ENCODE results near the gene EIF4ENIF1.
"Not testable (repeated sequence)": the region's sequence is repeated elsewhere in the genome, so short reads cannot be mapped to it uniquely, and the experiment has no call there.

Gene EIF4ENIF1

GRCh38 chr22:31508536-31508935 is 18.9 kb upstream of the EIF4ENIF1 start:
- no peak overlapping the region for H3K27ac ChIP-seq (ENCODE audit: low read length)
- no peaks in the 10 kb centered on the region for H3K27me3 ChIP-seq (ENCODE audit: insufficient read depth, low read length)
- H3K36me3 ChIP-seq (ENCODE audit: insufficient read depth, low read depth, low read length): no peaks in the 10 kb centered on the region
- H3K4me3 ChIP-seq (ENCODE audit: low read length): no peak overlapping the region
- no peaks in the 10 kb centered on the region for H3K4me1 ChIP-seq (ENCODE audit: insufficient read depth, low read length)
- no peak overlapping the region for H3K9ac ChIP-seq (ENCODE audit: low read depth, low read length)
- 0 out of 2 replicates have a peak, but pooled peaks cover 3% of the 10 kb centered on the region for H3K9me3 ChIP-seq (ENCODE audit: insufficient read depth, low read depth, low read length)

GRCh38 chr22:31507517-31507916 is 17.9 kb upstream of the EIF4ENIF1 start:
- H3K9ac ChIP-seq (ENCODE audit: low read depth, low read length): not testable (repeated sequence)

GRCh38 chr22:31504282-31504681 is 14.6 kb upstream of the EIF4ENIF1 start:
- Histone ChIP-seq H3K4me3 (ENCODE audit: low read length) (no peak overlapping the region), H3K27ac (ENCODE audit: low read length) (no peak overlapping the region)

More at GRCh38 chr22:31507517-31507916, 17.9 kb upstream of the EIF4ENIF1 start:
- not testable (repeated sequence) for H3K36me3 ChIP-seq (ENCODE audit: insufficient read depth, low read depth, low read length); H3K27ac ChIP-seq (ENCODE audit: low read length); H3K9me3 ChIP-seq (ENCODE audit: insufficient read depth, low read depth, low read length); H3K4me3 ChIP-seq (ENCODE audit: low read length); H3K27me3 ChIP-seq (ENCODE audit: insufficient read depth, low read length); H3K4me1 ChIP-seq (ENCODE audit: insufficient read depth, low read length)

DNA sequence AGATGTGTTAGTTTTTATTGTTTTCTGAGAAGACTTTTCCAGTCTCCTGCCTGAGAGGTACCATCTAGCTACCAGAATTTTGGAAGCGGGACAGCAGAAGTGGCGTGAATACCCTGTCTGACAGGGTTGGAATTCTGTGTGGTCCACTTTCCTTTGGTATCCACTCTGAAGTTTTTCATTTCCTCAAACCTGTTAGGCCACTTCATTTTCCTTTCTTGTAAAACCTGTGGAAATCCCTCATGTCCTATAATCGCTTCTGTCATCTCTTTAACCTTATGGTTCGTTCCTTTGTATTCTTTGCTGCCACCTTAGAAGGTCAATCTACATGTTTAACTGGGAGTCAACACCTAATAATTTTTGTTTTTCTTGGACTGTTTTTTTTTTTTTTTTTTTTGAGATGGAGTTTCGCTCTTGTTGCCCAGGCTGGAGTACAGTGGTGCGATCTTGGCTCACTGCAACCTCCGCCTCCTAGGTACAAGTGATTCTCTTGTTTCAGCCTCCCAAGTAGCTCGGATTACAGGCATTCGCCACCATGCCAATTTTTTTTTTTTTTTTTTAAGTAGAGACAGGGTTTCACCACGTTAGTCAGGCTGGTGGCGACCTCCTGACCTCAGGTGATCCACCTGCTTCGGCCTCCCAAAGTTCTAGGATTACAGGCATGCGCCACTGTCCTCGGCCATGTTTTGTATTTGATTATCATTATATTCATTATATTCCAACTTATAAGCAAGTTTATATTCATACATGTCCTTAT is 13.7 kb upstream of the EIF4ENIF1 start:
- Histone ChIP-seq H3K4me3 (ENCODE audit: low read length) (no peak overlapping the region), H3K9me3 (ENCODE audit: insufficient read depth, low read depth, low read length) (0 out of 2 replicates have a peak, but pooled peaks cover 3% of the 10 kb centered on the region), H3K4me1 (ENCODE audit: insufficient read depth, low read length) (no peaks in the 10 kb centered on the region), H3K27me3 (ENCODE audit: insufficient read depth, low read length) (no peaks in the 10 kb centered on the region), H3K9ac (ENCODE audit: low read depth, low read length) (no peak overlapping the region), H3K36me3 (ENCODE audit: insufficient read depth, low read depth, low read length) (no peaks in the 10 kb centered on the region), H3K27ac (ENCODE audit: low read length) (no peak overlapping the region)

More at GRCh38 chr22:31504282-31504681, 14.6 kb upstream of the EIF4ENIF1 start:
- Histone ChIP-seq H3K27me3 (ENCODE audit: insufficient read depth, low read length) (no peaks in the 10 kb centered on the region), H3K9ac (ENCODE audit: low read depth, low read length) (no peak overlapping the region), H3K4me1 (ENCODE audit: insufficient read depth, low read length) (no peaks in the 10 kb centered on the region), H3K9me3 (ENCODE audit: insufficient read depth, low read depth, low read length) (0 out of 2 replicates have a peak, but pooled peaks cover 3% of the 10 kb centered on the region), H3K36me3 (ENCODE audit: insufficient read depth, low read depth, low read length) (no peaks in the 10 kb centered on the region)

DNA sequence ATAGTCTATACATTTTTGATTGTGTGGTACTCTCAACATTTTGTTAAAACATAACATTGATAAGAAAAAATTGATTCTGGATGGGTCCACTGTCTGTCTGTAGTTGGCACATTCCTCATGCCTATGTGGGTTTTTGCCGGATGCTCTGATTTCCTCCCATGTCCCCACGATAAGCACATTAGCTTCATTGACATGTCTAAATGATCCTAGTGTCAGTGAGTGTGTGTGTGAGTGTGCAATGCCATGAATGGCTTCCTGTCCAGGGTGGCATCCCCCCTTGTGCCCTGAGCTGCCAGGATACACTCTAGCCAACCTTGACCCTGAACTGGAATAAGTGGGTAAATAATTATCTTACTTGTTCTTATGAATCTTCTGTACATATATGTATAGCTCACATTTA is 12.1 kb upstream of the EIF4ENIF1 start:
- Histone ChIP-seq H3K4me1 (ENCODE audit: insufficient read depth, low read length) (peaks cover 5% of the 10 kb centered on the region; the same call in 1 of the 2 replicates), H3K36me3 (ENCODE audit: insufficient read depth, low read depth, low read length) (no peaks in the 10 kb centered on the region)

GRCh38 chr22:31497148-31497938 is 7.7 kb upstream of the EIF4ENIF1 start:
- Histone ChIP-seq H3K4me3 (ENCODE audit: low read length) (peak overlapping the region; percentile 76), H3K9me3 (ENCODE audit: insufficient read depth, low read depth, low read length) (peaks cover 4% of the 10 kb centered on the region; the same call in 1 of the 2 replicates), H3K36me3 (ENCODE audit: insufficient read depth, low read depth, low read length) (no peaks in the 10 kb centered on the region), H3K27ac (ENCODE audit: low read length) (no peak overlapping the region), H3K4me1 (ENCODE audit: insufficient read depth, low read length) (peaks cover 5% of the 10 kb centered on the region; the same call in 1 of the 2 replicates), H3K9ac (ENCODE audit: low read depth, low read length) (peak overlapping the region; percentile 77; the same call in 1 of the 2 replicates), H3K27me3 (ENCODE audit: insufficient read depth, low read length) (peaks cover 12% of the 10 kb centered on the region; the same call in 1 of the 2 replicates)

More for the DNA sequence above, 12.1 kb upstream of the EIF4ENIF1 start:
- Histone ChIP-seq H3K9ac (ENCODE audit: low read depth, low read length) (no peak overlapping the region), H3K4me3 (ENCODE audit: low read length) (no peak overlapping the region), H3K27me3 (ENCODE audit: insufficient read depth, low read length) (peaks cover 10% of the 10 kb centered on the region; the same call in 1 of the 2 replicates), H3K27ac (ENCODE audit: low read length) (no peak overlapping the region), H3K9me3 (ENCODE audit: insufficient read depth, low read depth, low read length) (peaks cover 4% of the 10 kb centered on the region; the same call in 1 of the 2 replicates)

GRCh38 chr22:31496735-31497146 is 7.1 kb upstream of the EIF4ENIF1 start:
- Histone ChIP-seq H3K27me3 (ENCODE audit: insufficient read depth, low read length) (peaks cover 18% of the 10 kb centered on the region; the same call in 1 of the 2 replicates), H3K9ac (ENCODE audit: low read depth, low read length) (peak overlapping the region; percentile 77; the same call in 1 of the 2 replicates), H3K36me3 (ENCODE audit: insufficient read depth, low read depth, low read length) (no peaks in the 10 kb centered on the region), H3K9me3 (ENCODE audit: insufficient read depth, low read depth, low read length) (peaks cover 4% of the 10 kb centered on the region; the same call in 1 of the 2 replicates), H3K4me1 (ENCODE audit: insufficient read depth, low read length) (peaks cover 5% of the 10 kb centered on the region; the same call in 1 of the 2 replicates), H3K4me3 (ENCODE audit: low read length) (peak overlapping the region; percentile 76), H3K27ac (ENCODE audit: low read length) (no peak overlapping the region)

GRCh38 chr22:31496007-31496734 is 6.5 kb upstream of the EIF4ENIF1 start, which contains the start of gene SFI1:
Gene SFI1, plus strand, starts transcription at chr22:31496536. Its CDS starts 11,749 bp downstream, at chr22:31508285.
- no peak within 1 kb of the TSS for H3K27ac ChIP-seq (ENCODE audit: low read length)
- H3K4me3 ChIP-seq (ENCODE audit: low read length): peak within 1 kb of the TSS; percentile 76
- peak within 1 kb of the TSS; percentile 77; the same call in 1 of the 2 replicates for H3K9ac ChIP-seq (ENCODE audit: low read depth, low read length)
- no peaks in the 10 kb centered on the region for H3K36me3 ChIP-seq (ENCODE audit: insufficient read depth, low read depth, low read length)
- H3K27me3 ChIP-seq (ENCODE audit: insufficient read depth, low read length): peaks cover 18% of the 10 kb centered on the region; the same call in 1 of the 2 replicates
- H3K4me1 ChIP-seq (ENCODE audit: insufficient read depth, low read length): peaks cover 5% of the 10 kb centered on the region; the same call in 1 of the 2 replicates
- peaks cover 4% of the 10 kb centered on the region; the same call in 1 of the 2 replicates for H3K9me3 ChIP-seq (ENCODE audit: insufficient read depth, low read depth, low read length)

- peak overlapping the region; percentile 77; the same call in 1 of the 2 replicates for H3K9ac ChIP-seq (ENCODE audit: low read depth, low read length)
- H3K36me3 ChIP-seq (ENCODE audit: insufficient read depth, low read depth, low read length): no peaks in the 10 kb centered on the region
- peaks cover 4% of the 10 kb centered on the region; the same call in 1 of the 2 replicates for H3K9me3 ChIP-seq (ENCODE audit: insufficient read depth, low read depth, low read length)
- no peak overlapping the region for H3K27ac ChIP-seq (ENCODE audit: low read length)
- peak overlapping the region; percentile 76 for H3K4me3 ChIP-seq (ENCODE audit: low read length)
- H3K4me1 ChIP-seq (ENCODE audit: insufficient read depth, low read length): peaks cover 11% of the 10 kb centered on the region; the same call in 1 of the 2 replicates
- H3K27me3 ChIP-seq (ENCODE audit: insufficient read depth, low read length): peaks cover 18% of the 10 kb centered on the region; the same call in 1 of the 2 replicates
Observed at GRCh38 chr22:31495343-31495742, 5.7 kb upstream of the EIF4ENIF1 start.

DNA sequence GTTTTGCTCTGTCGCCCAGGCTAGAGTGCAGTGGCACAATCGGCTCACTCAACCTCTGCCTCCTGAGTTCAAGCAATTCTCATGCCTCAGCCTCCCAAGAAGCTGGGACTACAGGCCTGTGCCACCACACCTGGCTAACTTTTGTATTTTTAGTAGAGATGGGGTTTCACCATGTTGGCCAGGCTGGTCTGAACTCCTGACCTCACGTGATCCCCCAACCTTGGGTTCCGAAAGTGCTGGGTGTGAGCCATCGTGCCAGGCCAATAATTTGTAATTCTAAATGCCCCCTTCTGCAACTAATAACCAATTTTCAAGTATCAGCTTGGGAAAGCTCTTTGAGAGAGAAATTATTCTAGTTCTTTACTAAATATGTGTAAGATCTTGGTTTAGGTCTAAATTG is 3.7 kb upstream of the EIF4ENIF1 start:
- H3K4me3 ChIP-seq (ENCODE audit: low read length); H3K36me3 ChIP-seq (ENCODE audit: insufficient read depth, low read depth, low read length); H3K27ac ChIP-seq (ENCODE audit: low read length); H3K9me3 ChIP-seq (ENCODE audit: insufficient read depth, low read depth, low read length); H3K9ac ChIP-seq (ENCODE audit: low read depth, low read length): not testable (repeated sequence)
- Histone ChIP-seq H3K27me3 (ENCODE audit: insufficient read depth, low read length) (peaks cover 18% of the 10 kb centered on the region; the same call in 1 of the 2 replicates), H3K4me1 (ENCODE audit: insufficient read depth, low read length) (peaks cover 14% of the 10 kb centered on the region)

- Histone ChIP-seq H3K36me3 (ENCODE audit: insufficient read depth, low read depth, low read length) (peaks cover 12% of the 10 kb centered on the region), H3K27me3 (ENCODE audit: insufficient read depth, low read length) (peaks cover 12% of the 10 kb centered on the region; the same call in 1 of the 2 replicates), H3K9me3 (ENCODE audit: insufficient read depth, low read depth, low read length) (no peaks in the 10 kb centered on the region), H3K4me1 (ENCODE audit: insufficient read depth, low read length) (peaks cover 16% of the 10 kb centered on the region), H3K27ac (ENCODE audit: low read length) (no peak overlapping the region), H3K4me3 (ENCODE audit: low read length) (no peak overlapping the region), H3K9ac (ENCODE audit: low read depth, low read length) (no peak overlapping the region)
Observed at GRCh38 chr22:31492151-31492550, 2.5 kb upstream of the EIF4ENIF1 start.
